Upper lobe of left lung (tissue), 6 donors: ENCODE measurements around the gene ZNF12. TPM values are rescaled to one million over a fixed set of nuclear protein-coding genes. Genes with fewer than 3 reads are reported as not detected.
"Not testable (repeated sequence)": the region's sequence is repeated elsewhere in the genome, so short reads cannot be mapped to it uniquely, and the experiment has no call there.

Experiments used
- ATAC-seq, 2 donors: fragments of 200-7000 bp; cut with Tn5 transposase; one replicate each; pipeline ENCODE4 v1.9.1; 2022; ENCODE audit warnings: mild to moderate bottlenecking in 2 of 2, moderate library complexity in 2 of 2; ENCODE audit not compliant: low FRiP score in 2 of 2
- DNase-seq, 2 donors: peaks; one replicate each; pipeline ENCODE4 v3.0.0-alpha.2; 2019 to 2020
- H3K27ac ChIP-seq, 4 donors: fragments of 200-600 bp; sonication (generic); one replicate each; pipeline ENCODE4 v1.5.1; 2016 to 2019
- H3K27me3 ChIP-seq, 4 donors: fragments of 200-600 bp; sonication (generic); one replicate each; pipeline ENCODE4 v1.5.1; 2017 to 2019
- H3K36me3 ChIP-seq, 4 donors: fragments of 200-600 bp; sonication (generic); one replicate each; pipeline ENCODE4 v1.5.1; 2016 to 2019
- H3K4me1 ChIP-seq, 4 donors: fragments of 200-600 bp; sonication (generic); one replicate each; pipeline ENCODE4 v1.5.1; 2018 to 2019
- H3K4me3 ChIP-seq, 4 donors: fragments of 200-600 bp; sonication (generic); one replicate each; pipeline ENCODE4 v1.5.1; 2017 to 2019; ENCODE audit warnings: mild to moderate bottlenecking in 2 of 4, moderate library complexity in 1 of 4
- H3K9me3 ChIP-seq, 4 donors: fragments of 200-600 bp; sonication (generic); one replicate each; pipeline ENCODE4 v1.5.1; 2018 to 2019
- CTCF ChIP-seq, 6 experiments: fragments of 450-650 bp in 4 of 6; fragments of 200-600 bp in 2 of 6; sonication (generic) in 2 of 6; IDR thresholded peaks; one replicate each; pipeline ENCODE4 v1.5.1; 2016 to 2019; ENCODE audit warnings: antibody characterized with exemption in 6 of 6
- EP300 ChIP-seq, 4 donors: sonication (generic); formaldehyde crosslinking; IDR thresholded peaks; one replicate each; pipeline ENCODE4 v1.5.1; 2017; ENCODE audit warnings: antibody characterized with exemption in 4 of 4, control low read depth in 2 of 4
- POLR2A ChIP-seq, 4 donors: fragments of 450-650 bp; IDR thresholded peaks; one replicate each; pipeline ENCODE4 v1.5.1; 2016 to 2017; ENCODE audit warnings: antibody characterized with exemption in 4 of 4, mild to moderate bottlenecking in 2 of 4
- POLR2AphosphoS5 ChIP-seq, 2 donors: sonication (generic); formaldehyde crosslinking; IDR thresholded peaks; one replicate each; pipeline ENCODE4 v1.5.1; 2017; ENCODE audit warnings: antibody characterized with exemption in 2 of 2
- WGBS, 2 donors: methylation state at CpG; one replicate each; pipeline ENCODE4 v1.1.5; 2017 to 2018; 5-methylcytosine and 5-hydroxymethylcytosine counted together
- total RNA-seq, 6 donors: library from RNA; depleted of rRNA in 4 of 6; stranded (reverse); fragments of >200 nt in 4 of 6; gene quantifications; one replicate each; pipeline versions ENCODE4 v1.1.0 to v1.2.1, GENCODE V29; 2016 to 2021
- donor health status: DM: no; HTN: no; CAD: no; lungs with moderate emphysema.
- donor health status: DM: no; HTN: yes; CAD: no; lungs with severe emphysema.

The ZNF12 gene
- total RNA-seq, 6 donors from 2014 or later, result 15.8 to 28.5 (median 23.9) TPM

GRCh38 chr7:6718124-6718523 is 11.4 kb upstream of the ZNF12 start:
- DNase-seq, result no peak
- WGBS, 2 donors, result 53 to 59% methylated on average over 6 of the region's 6 CpGs
- H3K36me3 ChIP-seq, result no peaks in the 10 kb centered on the region
- no peaks in the 10 kb centered on the region for H3K4me1 ChIP-seq
- H3K4me3 ChIP-seq, result no peak overlapping the region
- H3K27me3 ChIP-seq, result no peaks in the 10 kb centered on the region
- TF ChIP-seq EP300 (IDR thresholded peaks at IDR 0.05), result no peak
- TF ChIP-seq CTCF (IDR thresholded peaks at IDR 0.05), result no peak
- TF ChIP-seq POLR2A (IDR thresholded peaks at IDR 0.05), result no peak
- TF ChIP-seq POLR2AphosphoS5 (IDR thresholded peaks at IDR 0.05), result no peak
- no peak overlapping the region for H3K27ac ChIP-seq
- no peaks in the 10 kb centered on the region for H3K9me3 ChIP-seq
- no peak for ATAC-seq

- not testable (repeated sequence) for H3K9me3 ChIP-seq, H3K27ac ChIP-seq, H3K36me3 ChIP-seq, ATAC-seq, H3K4me3 ChIP-seq, H3K4me1 ChIP-seq, DNase-seq, H3K27me3 ChIP-seq
- 60 to 69% methylated on average over 8 to 9 of the region's 9 CpGs for WGBS, 2 donors
These were observed 9.2 kb upstream of the ZNF12 start for GRCh38 chr7:6715898-6716297.

GRCh38 chr7:6714360-6714759 is 7.6 kb upstream of the ZNF12 start:
- no peak overlapping the region for H3K4me3 ChIP-seq
- no peak overlapping the region for H3K27ac ChIP-seq
- DNase-seq (no peak), ATAC-seq (no peak)
- no peaks in the 10 kb centered on the region for H3K9me3 ChIP-seq
- H3K4me1 ChIP-seq, result no peaks in the 10 kb centered on the region
- 61 to 81% methylated on average over 5 of the region's 5 CpGs for WGBS, 2 donors
- H3K36me3 ChIP-seq, result no peaks in the 10 kb centered on the region
- H3K27me3 ChIP-seq, result no peaks in the 10 kb centered on the region
- TF ChIP-seq POLR2AphosphoS5 (IDR thresholded peaks at IDR 0.05) (no peak), POLR2A (IDR thresholded peaks at IDR 0.05) (no peak), EP300 (IDR thresholded peaks at IDR 0.05) (no peak), CTCF (IDR thresholded peaks at IDR 0.05) (no peak)

GRCh38 chr7:6709808-6710207 is 3.1 kb upstream of the ZNF12 start:
- peaks cover 14 to 17% (median 16%) of the 10 kb centered on the region in 4 donors for H3K4me1 ChIP-seq
- no peaks in the 10 kb centered on the region for H3K27me3 ChIP-seq
- TF ChIP-seq CTCF (IDR thresholded peaks at IDR 0.05), result no peak
- no peak for TF ChIP-seq EP300 (IDR thresholded peaks at IDR 0.05)
- TF ChIP-seq POLR2A (IDR thresholded peaks at IDR 0.05), result no peak
- TF ChIP-seq POLR2AphosphoS5 (IDR thresholded peaks at IDR 0.05), result no peak
- 88 to 95% methylated on average over 6 of the region's 6 CpGs for WGBS, 2 donors
- ATAC-seq (no peak), DNase-seq (no peak)
- H3K9me3 ChIP-seq, result no peaks in the 10 kb centered on the region
- no peak overlapping the region for H3K27ac ChIP-seq
- H3K4me3 ChIP-seq, result no peak overlapping the region
- peaks cover 0 to 1% (median 0%) of the 10 kb centered on the region in 4 donors for H3K36me3 ChIP-seq

GRCh38 chr7:6708304-6708703 is 1.6 kb upstream of the ZNF12 start:
- 92 to 98% methylated on average over 3 of the region's 3 CpGs for WGBS, 2 donors
- peaks cover 7 to 13% (median 10%) of the 10 kb centered on the region in 4 donors for H3K36me3 ChIP-seq
- no peak overlapping the region for H3K4me3 ChIP-seq
- no peaks in the 10 kb centered on the region for H3K27me3 ChIP-seq
- TF ChIP-seq EP300 (IDR thresholded peaks at IDR 0.05) (no peak), CTCF (IDR thresholded peaks at IDR 0.05) (no peak), POLR2AphosphoS5 (IDR thresholded peaks at IDR 0.05) (no peak), POLR2A (IDR thresholded peaks at IDR 0.05) (no peak)
- peaks cover 25 to 27% (median 26%) of the 10 kb centered on the region in 4 donors for H3K4me1 ChIP-seq
- no peak for ATAC-seq
- peaks cover 0 to 1% (median 0%) of the 10 kb centered on the region in 4 donors for H3K9me3 ChIP-seq
- no peak for DNase-seq
- H3K27ac ChIP-seq, result no peak overlapping the region
